Fibroblast of the aortic adventitia (primary cell): Measurements from ENCODE around the gene GPT2. TPM values are rescaled to one million over a fixed set of nuclear protein-coding genes. Genes with fewer than 3 reads are reported as not detected.

Experiments
- DNase-seq: peaks from one replicate; pipeline ENCODE4 v3.0.0-alpha.2; 2010; ENCODE audit warnings: low read depth
- H3K4me3 ChIP-seq: 2 replicates; pipeline ENCODE4 v1.5.1; 2011; ENCODE audit warnings: low read depth, mild to moderate bottlenecking, control low read depth, low read length, moderate library complexity
- total RNA-seq: library from RNA; depleted of rRNA; stranded (reverse); fragments of >200 nt; gene quantifications from 2 replicates; pipeline ENCODE4 v1.2.3, GENCODE V29; 2012; ENCODE audit warnings: low replicate concordance
- TF ChIP-seq, protein P1 (sequence below): IDR thresholded peaks from 2 replicates; pipeline ENCODE4 v1.5.1; 2011; ENCODE audit warnings: mild to moderate bottlenecking, low read length, control low read depth, inconsistent platforms; ENCODE audit not compliant: insufficient read depth

GPT2 gene, protein sequence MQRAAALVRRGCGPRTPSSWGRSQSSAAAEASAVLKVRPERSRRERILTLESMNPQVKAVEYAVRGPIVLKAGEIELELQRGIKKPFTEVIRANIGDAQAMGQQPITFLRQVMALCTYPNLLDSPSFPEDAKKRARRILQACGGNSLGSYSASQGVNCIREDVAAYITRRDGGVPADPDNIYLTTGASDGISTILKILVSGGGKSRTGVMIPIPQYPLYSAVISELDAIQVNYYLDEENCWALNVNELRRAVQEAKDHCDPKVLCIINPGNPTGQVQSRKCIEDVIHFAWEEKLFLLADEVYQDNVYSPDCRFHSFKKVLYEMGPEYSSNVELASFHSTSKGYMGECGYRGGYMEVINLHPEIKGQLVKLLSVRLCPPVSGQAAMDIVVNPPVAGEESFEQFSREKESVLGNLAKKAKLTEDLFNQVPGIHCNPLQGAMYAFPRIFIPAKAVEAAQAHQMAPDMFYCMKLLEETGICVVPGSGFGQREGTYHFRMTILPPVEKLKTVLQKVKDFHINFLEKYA
- 2.2 and 9.7 TPM in 2 replicates for total RNA-seq

DNA sequence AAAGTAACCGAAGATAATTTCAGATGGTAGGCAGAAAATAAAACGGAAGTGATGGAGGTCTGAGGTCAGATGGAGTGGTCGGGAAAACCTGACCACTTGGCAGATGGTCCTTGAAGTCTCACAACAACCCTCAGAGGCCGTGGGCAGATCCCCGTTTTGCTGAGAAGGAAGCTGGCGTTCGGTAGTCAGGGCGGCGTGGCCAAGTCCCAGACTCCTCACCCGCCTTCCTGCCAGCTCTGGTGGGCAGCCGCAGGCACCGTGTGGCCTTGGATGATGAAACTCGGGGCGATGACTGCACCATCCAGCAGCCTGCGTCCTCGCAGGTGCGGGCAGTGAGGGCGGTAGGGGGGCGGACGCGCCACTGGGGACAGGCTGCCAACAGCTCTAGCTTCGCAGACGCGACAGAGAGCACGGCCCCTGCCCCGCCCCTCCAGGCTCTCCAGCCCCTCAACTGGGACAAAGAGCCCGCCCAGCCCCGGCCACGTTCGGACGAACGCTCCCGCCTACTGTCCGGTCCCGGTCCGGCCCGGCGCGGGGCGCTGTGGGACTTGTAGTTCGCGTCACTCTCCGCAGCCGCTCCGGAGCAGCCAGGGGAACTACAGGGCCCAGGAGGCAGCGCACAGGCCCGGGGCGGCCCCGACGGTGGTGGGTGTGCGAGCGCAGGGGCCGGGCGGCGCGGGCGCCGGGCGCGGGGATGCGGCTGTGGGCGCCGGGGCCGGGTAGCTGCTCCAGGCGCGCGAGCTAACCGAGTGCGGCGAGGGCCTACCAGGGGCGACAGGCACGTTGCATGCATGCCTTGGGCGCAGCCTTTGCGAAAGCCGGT is at the start of gene GPT2:
GPT2 (plus strand) TSS at position 673 of the 823 bp plus-strand sequence. CDS start 354 bp downstream, outside the sequence.
- DNase-seq = peak; percentile 91
- H3K4me3 ChIP-seq = peak within 1 kb of the TSS; percentile 93
- TF ChIP-seq, protein P1, sequence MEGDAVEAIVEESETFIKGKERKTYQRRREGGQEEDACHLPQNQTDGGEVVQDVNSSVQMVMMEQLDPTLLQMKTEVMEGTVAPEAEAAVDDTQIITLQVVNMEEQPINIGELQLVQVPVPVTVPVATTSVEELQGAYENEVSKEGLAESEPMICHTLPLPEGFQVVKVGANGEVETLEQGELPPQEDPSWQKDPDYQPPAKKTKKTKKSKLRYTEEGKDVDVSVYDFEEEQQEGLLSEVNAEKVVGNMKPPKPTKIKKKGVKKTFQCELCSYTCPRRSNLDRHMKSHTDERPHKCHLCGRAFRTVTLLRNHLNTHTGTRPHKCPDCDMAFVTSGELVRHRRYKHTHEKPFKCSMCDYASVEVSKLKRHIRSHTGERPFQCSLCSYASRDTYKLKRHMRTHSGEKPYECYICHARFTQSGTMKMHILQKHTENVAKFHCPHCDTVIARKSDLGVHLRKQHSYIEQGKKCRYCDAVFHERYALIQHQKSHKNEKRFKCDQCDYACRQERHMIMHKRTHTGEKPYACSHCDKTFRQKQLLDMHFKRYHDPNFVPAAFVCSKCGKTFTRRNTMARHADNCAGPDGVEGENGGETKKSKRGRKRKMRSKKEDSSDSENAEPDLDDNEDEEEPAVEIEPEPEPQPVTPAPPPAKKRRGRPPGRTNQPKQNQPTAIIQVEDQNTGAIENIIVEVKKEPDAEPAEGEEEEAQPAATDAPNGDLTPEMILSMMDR = no peak

- TF ChIP-seq, protein P1 = no peak
- DNase-seq = no peak
- H3K4me3 ChIP-seq = no peak overlapping the region
Observed at GRCh38 chr16:46836534-46837530, 47.3 kb upstream of the GPT2 start.

DNA sequence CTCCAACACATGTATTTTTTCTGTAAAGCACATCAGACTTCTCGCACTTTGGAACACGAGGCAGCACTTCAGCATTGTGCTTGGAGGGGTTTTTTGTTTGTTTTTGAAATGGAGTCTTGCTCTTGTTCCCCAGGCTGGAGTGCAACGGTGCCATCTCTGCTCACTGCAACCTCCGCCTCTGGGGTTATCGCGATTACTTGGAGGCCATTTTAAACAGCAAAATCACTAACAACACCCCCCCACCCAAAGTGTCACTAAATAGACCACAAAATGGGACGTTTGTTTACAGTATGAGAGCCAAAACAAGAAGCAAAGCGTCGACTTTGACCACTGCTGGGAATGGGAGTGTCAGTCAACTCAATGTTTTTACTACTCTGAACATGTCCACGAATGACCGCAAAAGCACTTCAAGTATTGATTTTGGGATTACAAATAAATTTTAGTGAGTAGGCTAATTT is 44.1 kb upstream of the GPT2 start:
- TF ChIP-seq, protein P1 = no peak
- no peak overlapping the region for H3K4me3 ChIP-seq
- DNase-seq = no peak

- no peak for DNase-seq
- H3K4me3 ChIP-seq = no peak overlapping the region
- TF ChIP-seq, protein P1 = no peak
Observed at GRCh38 chr16:46842192-46842895, 41.8 kb upstream of the GPT2 start.

DNA sequence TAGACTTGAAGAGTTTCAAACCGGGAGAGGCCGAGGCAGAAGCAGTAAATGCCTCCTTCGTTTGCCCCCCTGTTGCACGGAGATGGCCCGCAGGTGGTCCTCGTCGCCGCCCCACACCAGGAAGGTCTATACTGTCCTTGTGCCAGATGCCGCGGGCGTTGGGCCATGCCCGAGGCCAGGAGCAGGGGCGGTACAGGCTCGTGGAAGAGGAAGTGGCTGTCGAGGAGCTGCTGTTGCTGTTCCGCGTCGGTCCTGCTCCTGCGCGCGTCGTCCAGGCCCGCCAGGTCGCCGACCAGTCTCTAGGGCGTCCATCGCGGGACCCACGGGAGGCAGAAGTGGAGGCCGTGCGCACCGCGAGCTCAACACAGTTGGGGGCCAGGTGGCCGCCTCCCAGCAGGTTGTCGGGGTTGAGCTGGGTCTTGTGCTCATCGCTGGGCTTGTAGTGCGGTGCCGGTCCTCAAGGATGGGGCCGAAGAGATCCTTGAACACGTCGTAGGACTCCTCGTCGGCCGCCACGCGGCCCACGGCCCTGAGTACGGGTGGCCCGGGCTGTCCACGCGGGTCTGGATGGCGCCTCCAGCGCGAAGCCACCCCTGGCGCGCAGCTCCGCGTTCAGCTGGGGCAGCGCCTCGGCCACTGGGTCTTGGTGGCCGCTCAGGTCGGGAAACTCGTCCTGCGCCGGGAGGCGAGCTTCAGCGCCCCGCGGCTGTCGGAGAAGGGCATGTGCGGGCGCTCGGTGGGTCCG is 40.1 kb upstream of the GPT2 start:
- TF ChIP-seq, protein P1 = no peak
- H3K4me3 ChIP-seq = no peak overlapping the region
- DNase-seq = no peak
